ENCODE results near the gene SULT1A1. TPM values are rescaled to one million over a fixed set of nuclear protein-coding genes. Genes with fewer than 3 reads are reported as not detected.

Gene SULT1A1
- total RNA-seq, result 6.1 and 9.6 TPM in 2 replicates

DNA sequence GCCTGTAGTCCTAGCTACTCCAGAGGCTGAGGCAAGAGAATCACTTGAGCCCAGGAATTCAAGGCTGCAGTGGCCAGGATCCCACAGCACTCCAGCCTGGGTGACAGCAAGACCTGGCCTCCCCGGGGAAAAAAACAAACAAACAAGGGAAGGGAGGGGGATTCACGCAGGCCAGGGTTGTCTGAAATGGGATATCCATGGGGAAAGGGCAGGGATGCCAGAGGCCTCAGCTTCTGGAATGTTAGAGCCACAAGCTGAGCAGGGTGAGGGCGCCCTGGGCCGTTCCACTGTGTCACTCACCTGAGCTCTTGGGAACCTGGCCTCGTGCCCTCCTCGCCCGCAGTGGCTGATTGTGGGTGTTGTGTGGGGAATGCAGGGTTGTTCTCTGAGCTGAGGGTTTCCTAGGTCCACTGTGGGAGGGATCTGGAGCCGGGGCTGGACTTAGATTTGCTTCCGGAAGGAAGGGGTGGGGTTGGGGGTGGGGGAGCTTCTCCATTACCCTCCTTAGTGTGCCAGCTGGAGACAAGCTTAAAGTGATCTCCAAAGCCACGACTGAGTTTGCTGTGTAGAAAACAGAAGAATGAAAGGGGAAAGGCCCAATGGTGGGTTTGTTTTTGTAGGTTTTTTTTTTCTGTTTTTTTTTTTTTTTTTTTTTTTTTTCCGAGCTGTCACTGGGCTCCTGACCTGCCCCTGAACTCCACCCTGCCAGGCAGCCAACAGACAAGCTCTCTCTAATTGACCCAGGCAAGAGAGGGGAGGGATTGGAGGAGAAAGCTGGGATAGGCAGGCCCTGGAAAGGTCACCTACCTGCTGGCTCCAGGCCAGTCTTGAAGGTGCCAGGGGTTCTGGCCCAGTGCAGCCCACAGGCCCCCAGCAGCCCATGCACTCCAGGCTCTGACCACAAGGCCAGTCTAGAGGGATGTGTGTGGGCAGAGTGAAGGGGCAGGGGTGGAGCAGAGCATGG, at the start of gene SULT1A1:
TSS of gene SULT1A1 (minus strand) at position 414 of the 964 bp plus-strand sequence. CDS start 1,189 bp downstream, outside the sequence.

GRCh38 chr16:28637765-28638164, 27.9 kb upstream of the SULT1A1 start, which contains the start of gene NPIPB8:
NPIPB8 (plus strand) TSS chr16:28638065; CDS start chr16:28638361, 296 bp downstream.

DNA sequence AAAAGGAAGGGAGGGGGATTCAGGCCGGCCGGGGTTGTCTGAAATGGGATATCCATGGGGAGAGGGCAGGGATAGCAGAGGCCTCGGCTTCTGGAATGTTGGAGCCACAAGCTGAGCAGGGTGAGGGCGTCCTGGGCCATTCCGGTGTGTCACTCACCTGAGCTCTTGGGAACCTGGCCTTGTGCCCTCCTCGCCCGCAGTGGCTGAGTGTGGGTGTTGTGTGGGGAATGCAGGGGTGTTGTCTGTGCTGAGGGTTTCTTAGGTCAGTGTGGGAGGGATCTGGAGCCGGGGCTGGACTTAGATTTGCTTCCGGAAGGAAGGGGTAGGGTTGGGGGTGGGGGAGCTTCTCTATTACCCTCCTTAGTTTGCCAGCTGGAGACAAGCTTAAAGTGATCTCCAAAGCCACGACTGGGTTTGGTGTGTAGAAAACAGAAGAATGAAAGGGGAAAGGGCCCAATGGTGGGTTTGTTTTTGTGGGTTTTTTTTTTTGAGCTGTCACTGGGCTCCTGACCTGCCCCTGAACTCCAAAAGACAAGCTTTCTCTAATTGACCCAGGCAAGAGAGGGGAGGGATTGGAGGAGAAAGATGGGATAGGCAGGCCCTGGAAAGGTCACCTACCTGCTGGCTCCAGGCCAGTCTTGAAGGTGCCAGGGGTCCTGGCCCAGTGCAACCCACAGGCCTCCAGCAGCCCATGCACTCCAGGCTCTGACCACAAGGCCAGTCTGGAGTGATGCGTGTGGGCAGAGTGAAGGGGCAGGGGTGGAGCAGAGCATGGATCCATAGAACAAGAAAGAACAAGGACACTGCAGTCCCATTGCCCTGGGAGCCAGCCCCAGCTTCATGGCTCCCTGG, 12.8 kb downstream of the SULT1A1 start, which contains the start of gene SULT1A2:
TSS of gene SULT1A2 (minus strand) at position 211 of the 852 bp plus-strand sequence. CDS start 1,120 bp downstream, outside the sequence.

Other genes with a start within 250 kb of the SULT1A1 start
- under 0.01 TPM in 1 of 2 replicates, not detected in the other for gene NPIPB6, start 246.5 kb downstream of the SULT1A1 start, total RNA-seq
- gene EIF3CL, start 206.2 kb downstream of the SULT1A1 start, total RNA-seq, result 56.4 and 87.0 TPM in 2 replicates
- gene NPIPB7, start 137.7 kb downstream of the SULT1A1 start, total RNA-seq, result not detected in 2 replicates
- 9.2 and 9.6 TPM in 2 replicates for gene CLN3, start 118.0 kb downstream of the SULT1A1 start, total RNA-seq
- not detected in 2 replicates for gene APOBR, start 115.4 kb downstream of the SULT1A1 start, total RNA-seq
- not detected in 2 replicates for gene IL27, start 103.2 kb downstream of the SULT1A1 start, total RNA-seq
- 4.6 and 7.9 TPM in 2 replicates for gene NUPR1, start 71.1 kb downstream of the SULT1A1 start, total RNA-seq
- gene SGF29, start 56.1 kb downstream of the SULT1A1 start, total RNA-seq, result 6.2 and 7.1 TPM in 2 replicates
- gene SULT1A2, start 13.0 kb downstream of the SULT1A1 start, total RNA-seq, result 0.19 and 0.56 TPM in 2 replicates
- gene NPIPB8, start 28.0 kb upstream of the SULT1A1 start, total RNA-seq, result under 0.01 and 0.19 TPM in 2 replicates
- 65.1 and 158 TPM in 2 replicates for gene EIF3C, start 101.4 kb upstream of the SULT1A1 start, total RNA-seq
- 0.96 and 2.5 TPM in 2 replicates for gene NPIPB9, start 141.7 kb upstream of the SULT1A1 start, total RNA-seq
- 22.0 and 25.5 TPM in 2 replicates for gene ATXN2L, start 213.0 kb upstream of the SULT1A1 start, total RNA-seq
- 80.6 and 144 TPM in 2 replicates for gene TUFM, start 236.3 kb upstream of the SULT1A1 start, total RNA-seq